Type B pancreatic cell (in vitro differentiated cells): ENCODE measurements around the gene MRAP2. TPM values are rescaled to one million over a fixed set of nuclear protein-coding genes. Genes with fewer than 3 reads are reported as not detected.
A peak's percentile ranks its signal among the peaks of the same experiment; 100 is the strongest.

ENCODE experiments used
- DNase-seq: peaks from one replicate; pipeline ENCODE4 v3.0.0; 2021; ENCODE audit warnings: mixed read lengths; ENCODE audit not compliant: unreplicated experiment; ENCODE audit errors: extremely low spot score
- H3K27ac Mint-ChIP-seq: 2 replicates; pipeline ENCODE4 v1.8.0; 2021; ENCODE audit warnings: mild to moderate bottlenecking, mixed read lengths
- H3K27me3 Mint-ChIP-seq: 2 replicates; pipeline ENCODE4 v1.8.0; 2021; ENCODE audit warnings: mixed read lengths
- H3K36me3 Mint-ChIP-seq: 2 replicates; pipeline ENCODE4 v1.8.0; 2021; ENCODE audit warnings: mixed read lengths
- H3K4me1 Mint-ChIP-seq: one replicate; pipeline ENCODE4 v1.8.0; 2021; ENCODE audit warnings: mixed read lengths; ENCODE audit not compliant: unreplicated experiment
- H3K4me3 Mint-ChIP-seq: 2 replicates; pipeline ENCODE4 v1.8.0; 2021; ENCODE audit warnings: mild to moderate bottlenecking, mixed read lengths
- H3K9me3 Mint-ChIP-seq: 2 replicates; pipeline ENCODE4 v1.8.0; 2021; ENCODE audit warnings: mixed read lengths
- CTCF ChIP-seq: fragments of 200-600 bp; sonication (generic); conservative IDR thresholded peaks from 2 replicates; pipeline ENCODE4 v1.5.0; 2021; ENCODE audit warnings: antibody characterized with exemption, mild to moderate bottlenecking
- long read RNA-seq: library from polyadenylated mRNA; unstranded; transcript quantifications from one replicate; pipeline ENCODE4 v2.0.0, GENCODE V29; 2020
- total RNA-seq: library from RNA; stranded (reverse); gene quantifications from 2 replicates; pipeline ENCODE4 v1.2.1, GENCODE V29; 2021; ENCODE audit warnings: low replicate concordance

The MRAP2 gene
- 0.74 and 1.4 TPM in 2 replicates for total RNA-seq
- long read RNA-seq, partial matches to known transcripts: 0 of 2 reads
- long read RNA-seq, other reads (novel, unspliced or antisense): 1 of 2 reads

- no peak within 1 kb of the TSS for H3K27ac Mint-ChIP-seq
- no peak for DNase-seq
- H3K4me3 Mint-ChIP-seq: peak within 1 kb of the TSS; percentile 84
- H3K27me3 Mint-ChIP-seq: peaks cover 41% of the 10 kb centered on the region
- no peaks in the 10 kb centered on the region for H3K9me3 Mint-ChIP-seq
- no peaks in the 10 kb centered on the region for H3K36me3 Mint-ChIP-seq
- peaks cover 2% of the 10 kb centered on the region for H3K4me1 Mint-ChIP-seq
- peak; percentile 18 for TF ChIP-seq CTCF
Observed at GRCh38 chr6:84033523-84034451, at the start of gene MRAP2. Gene MRAP2 (plus strand): TSS chr6:84033772. CDS start chr6:84055319, 21,547 bp downstream.

- H3K27me3 Mint-ChIP-seq: no peaks in the 10 kb centered on the region
- H3K9me3 Mint-ChIP-seq: no peaks in the 10 kb centered on the region
- DNase-seq: no peak
- H3K4me1 Mint-ChIP-seq: no peaks in the 10 kb centered on the region
- TF ChIP-seq CTCF: no peak
- no peak overlapping the region for H3K27ac Mint-ChIP-seq
- no peak overlapping the region for H3K4me3 Mint-ChIP-seq
- H3K36me3 Mint-ChIP-seq: no peaks in the 10 kb centered on the region
Observed at GRCh38 chr6:83984411-83984810, 49.2 kb upstream of the MRAP2 start.

- H3K4me1 Mint-ChIP-seq: no peaks in the 10 kb centered on the region
- H3K4me3 Mint-ChIP-seq: no peak overlapping the region
- no peaks in the 10 kb centered on the region for H3K9me3 Mint-ChIP-seq
- TF ChIP-seq CTCF: no peak
- H3K27ac Mint-ChIP-seq: no peak overlapping the region
- no peak for DNase-seq
- H3K27me3 Mint-ChIP-seq: no peaks in the 10 kb centered on the region
- no peaks in the 10 kb centered on the region for H3K36me3 Mint-ChIP-seq
Observed at GRCh38 chr6:83985308-83985713, 48.3 kb upstream of the MRAP2 start.

GRCh38 chr6:83985715-83986114 is 47.9 kb upstream of the MRAP2 start:
- Mint-ChIP-seq H3K4me1 (no peaks in the 10 kb centered on the region), H3K27me3 (no peaks in the 10 kb centered on the region), H3K9me3 (no peaks in the 10 kb centered on the region), H3K27ac (no peak overlapping the region), H3K4me3 (no peak overlapping the region), H3K36me3 (no peaks in the 10 kb centered on the region)
- TF ChIP-seq CTCF: no peak
- no peak for DNase-seq

GRCh38 chr6:83998021-83998584 is 35.5 kb upstream of the MRAP2 start:
- Mint-ChIP-seq H3K36me3 (no peaks in the 10 kb centered on the region), H3K27me3 (no peaks in the 10 kb centered on the region), H3K9me3 (no peaks in the 10 kb centered on the region), H3K4me1 (peaks cover 4% of the 10 kb centered on the region), H3K27ac (no peak overlapping the region), H3K4me3 (no peak overlapping the region)
- DNase-seq: no peak
- TF ChIP-seq CTCF: no peak
